Liver (tissue), 9 donors: ENCODE measurements around the gene CEP162. TPM values are rescaled to one million over a fixed set of nuclear protein-coding genes. Genes with fewer than 3 reads are reported as not detected.
"Not testable (repeated sequence)": the region's sequence is repeated elsewhere in the genome, so short reads cannot be mapped to it uniquely, and the experiment has no call there.

Experiments
- DNase-seq: peaks from one replicate; pipeline ENCODE4 v3.0.0-alpha.2; 2017; ENCODE audit warnings: low spot score
- H3K27ac ChIP-seq, 2 donors: one replicate each; pipeline ENCODE4 v1.7.0; 2013; ENCODE audit warnings: inconsistent platforms in 2 of 2, low read length in 2 of 2, control low read depth in 1 of 2, low read depth in 1 of 2, mild to moderate bottlenecking in 1 of 2
- H3K27me3 ChIP-seq, 4 donors: one replicate each; pipeline versions ENCODE4 v1.6.1 to v1.7.0; 2013; ENCODE audit warnings: low read length in 3 of 4, inconsistent platforms in 1 of 4, mild to moderate bottlenecking in 1 of 4, moderate library complexity in 1 of 4; ENCODE audit not compliant: control insufficient read depth in 4 of 4, insufficient read depth in 4 of 4
- H3K36me3 ChIP-seq, 4 donors: one replicate each; pipeline versions ENCODE4 v1.6.1 to v1.7.0; 2013; ENCODE audit warnings: low read length in 3 of 4, mild to moderate bottlenecking in 3 of 4, low read depth in 1 of 4, moderate library complexity in 1 of 4; ENCODE audit not compliant: control insufficient read depth in 4 of 4, insufficient read depth in 3 of 4
- H3K4me1 ChIP-seq, 4 donors: one replicate each; pipeline versions ENCODE4 v1.6.1 to v1.7.0; 2013; ENCODE audit warnings: low read length in 3 of 4, mild to moderate bottlenecking in 3 of 4, moderate library complexity in 1 of 4; ENCODE audit not compliant: control insufficient read depth in 4 of 4, insufficient read depth in 4 of 4
- H3K4me3 ChIP-seq, 3 donors: one replicate each; pipeline versions ENCODE4 v1.6.1 to v1.7.0; 2013; ENCODE audit warnings: low read length in 3 of 3, control low read depth in 1 of 3, low read depth in 1 of 3, mild to moderate bottlenecking in 1 of 3
- H3K9ac ChIP-seq, 2 donors: one replicate each; pipeline ENCODE4 v1.7.0; 2013; ENCODE audit warnings: low read length in 2 of 2, mild to moderate bottlenecking in 2 of 2, moderate library complexity in 2 of 2, control low read depth in 1 of 2, low read depth in 1 of 2
- H3K9me3 ChIP-seq, 4 donors: one replicate each; pipeline versions ENCODE4 v1.6.1 to v1.7.0; 2013; ENCODE audit warnings: low read length in 3 of 4; ENCODE audit not compliant: control insufficient read depth in 4 of 4
- ATF3 ChIP-seq: IDR thresholded peaks from 2 replicates; pipeline ENCODE4 v1.6.1; 2016; ENCODE audit warnings: antibody characterized with exemption
- EGR1 ChIP-seq, 2 donors: IDR thresholded peaks; 2 replicates each; pipeline ENCODE4 v1.6.1; 2016 to 2018; ENCODE audit warnings: antibody characterized with exemption in 2 of 2, low read depth in 2 of 2
- FOXA1 ChIP-seq: IDR thresholded peaks from 2 replicates; pipeline ENCODE4 v1.6.1; 2016; ENCODE audit warnings: antibody characterized with exemption
- FOXA2 ChIP-seq: IDR thresholded peaks from 2 replicates; pipeline ENCODE4 v1.6.1; 2016; ENCODE audit warnings: antibody characterized with exemption
- GABPA ChIP-seq, 2 donors: IDR thresholded peaks in 1 of 2; conservative IDR thresholded peaks in 1 of 2; 2 replicates each; pipeline ENCODE4 v1.6.1; 2016; ENCODE audit warnings: antibody characterized with exemption in 2 of 2, mild to moderate bottlenecking in 1 of 2, moderate library complexity in 1 of 2
- HNF4A ChIP-seq, 2 donors: conservative IDR thresholded peaks; 2 replicates each; pipeline ENCODE4 v1.6.1; 2016; ENCODE audit warnings: antibody characterized with exemption in 2 of 2, mild to moderate bottlenecking in 2 of 2
- HNF4G ChIP-seq: IDR thresholded peaks from 2 replicates; pipeline ENCODE4 v1.6.1; 2016; ENCODE audit warnings: antibody characterized with exemption
- JUND ChIP-seq, 2 donors: IDR thresholded peaks; 2 replicates each; pipeline ENCODE4 v1.6.1; 2016; ENCODE audit warnings: antibody characterized with exemption in 2 of 2
- NR2F2 ChIP-seq: IDR thresholded peaks from 2 replicates; pipeline ENCODE4 v1.6.1; 2016; ENCODE audit warnings: antibody characterized with exemption
- RAD21 ChIP-seq, 2 donors: IDR thresholded peaks; 2 replicates each; pipeline ENCODE4 v1.6.1; 2016; ENCODE audit warnings: antibody characterized with exemption in 2 of 2, mild to moderate bottlenecking in 2 of 2
- REST ChIP-seq: IDR thresholded peaks from 2 replicates; pipeline ENCODE4 v1.6.1; 2016; ENCODE audit warnings: antibody characterized with exemption, mild to moderate bottlenecking
- RXRA ChIP-seq, 2 donors: IDR thresholded peaks; 2 replicates each; pipeline ENCODE4 v1.6.1; 2017 to 2018; ENCODE audit warnings: antibody characterized with exemption in 2 of 2, mild to moderate bottlenecking in 1 of 2
- SP1 ChIP-seq: IDR thresholded peaks from 2 replicates; pipeline ENCODE4 v1.6.1; 2018; ENCODE audit warnings: antibody characterized with exemption, mild to moderate bottlenecking
- TAF1 ChIP-seq: conservative IDR thresholded peaks from 2 replicates; pipeline ENCODE4 v1.6.1; 2016; ENCODE audit warnings: antibody characterized with exemption, mild to moderate bottlenecking
- YY1 ChIP-seq: IDR thresholded peaks from 2 replicates; pipeline ENCODE4 v1.6.1; 2016; ENCODE audit warnings: antibody characterized with exemption, mild to moderate bottlenecking
- WGBS: extraction: QIAGEN DNeasy Blood & Tissue Kit; methylation state at CpG from one replicate; pipeline ENCODE4 v1.1.7; 2013; 5-methylcytosine and 5-hydroxymethylcytosine counted together
- polyA plus RNA-seq, 2 donors: library from polyadenylated mRNA; stranded (reverse) in 1 of 2; unstranded in 1 of 2; fragments of 200-250 nt in 1 of 2; fragments of >200 nt in 1 of 2; fragmentation: Nextera tagmentation in 1 of 2; extraction: Ambion mirVana in 1 of 2; gene quantifications; one replicate each; pipeline versions ENCODE4 v1.2.1 to v1.2.3, GENCODE V29; 2013 to 2015
- total RNA-seq, 2 donors: library from RNA; depleted of rRNA; stranded (reverse); fragments of >200 nt; gene quantifications; one replicate each; pipeline ENCODE4 v1.2.3, GENCODE V29; 2014
- TF ChIP-seq, protein P1 (sequence below): IDR thresholded peaks from 2 replicates; pipeline ENCODE4 v1.6.1; 2016; ENCODE audit warnings: antibody characterized with exemption
- TF ChIP-seq, protein P2 (sequence below): fragments of 150-350 bp; IDR thresholded peaks from 2 replicates; pipeline ENCODE4 v1.5.1; 2017; ENCODE audit warnings: improper control_type of control experiment, low read depth, low read length; ENCODE audit not compliant: missing input control
- TF ChIP-seq, protein P3 (sequence below): IDR thresholded peaks from 2 replicates; pipeline ENCODE4 v1.6.1; 2016; ENCODE audit warnings: antibody characterized with exemption
- donor health status: healthy.
- donor health status: healthy.
- donor health status: healthy.
- donor health status: healthy.
- donor health status: healthy.

The CEP162 gene
- total and polyA plus RNA-seq, 4 donors: 0.87 to 4.4 (median 2.6) TPM

- H3K36me3 ChIP-seq: no peaks in the 10 kb centered on the region
These were observed 61.0 kb downstream of the CEP162 start for GRCh38 chr6:84166395-84166794.

DNA sequence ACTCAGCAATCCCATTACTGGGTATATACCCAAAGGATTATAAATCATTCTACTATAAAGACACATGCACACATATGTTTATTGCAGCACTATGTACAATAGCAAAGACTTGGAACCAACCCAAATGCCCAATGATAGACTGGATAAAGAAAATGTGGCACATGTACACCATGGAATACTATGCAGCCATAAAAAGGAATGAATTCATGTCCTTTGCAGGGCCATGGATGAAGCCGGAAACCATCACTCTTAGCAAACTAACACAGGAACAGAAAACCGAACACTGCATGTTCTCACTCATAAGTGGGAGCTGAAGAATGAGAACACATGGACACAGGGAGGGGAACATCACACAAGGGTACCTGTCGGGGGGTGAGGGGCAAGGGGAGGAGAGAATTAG is 63.1 kb downstream of the CEP162 start:
- H3K4me3 ChIP-seq, DNase-seq, H3K9ac ChIP-seq, H3K27me3 ChIP-seq, H3K27ac ChIP-seq, H3K4me1 ChIP-seq, H3K9me3 ChIP-seq, H3K36me3 ChIP-seq: not testable (repeated sequence)
- WGBS: 98% methylated on average over 3 of the region's 3 CpGs

More at GRCh38 chr6:84166395-84166794, 61.0 kb downstream of the CEP162 start:
- Histone ChIP-seq H3K4me3 (no peak overlapping the region), H3K9me3 (no peaks in the 10 kb centered on the region), H3K27me3 (no peaks in the 10 kb centered on the region), H3K27ac (no peak overlapping the region), H3K9ac (no peak overlapping the region), H3K4me1 (no peaks in the 10 kb centered on the region)
- no peak for DNase-seq
- TF ChIP-seq RXRA (IDR thresholded peaks at IDR 0.05) (no peak), YY1 (no peak), HNF4G (no peak), NR2F2 (no peak), REST (no peak), TAF1 (no peak), JUND (IDR thresholded peaks at IDR 0.05) (no peak), SP1 (no peak), GABPA (IDR thresholded peaks at IDR 0.05 in 1 of 2, conservative IDR thresholded peaks at IDR 0.05 in 1 of 2) (no peak), FOXA1 (no peak), FOXA2 (no peak), RAD21 (IDR thresholded peaks at IDR 0.05) (no peak), EGR1 (IDR thresholded peaks at IDR 0.05; ENCODE audit: low read depth in 2 of 2) (no peak), ATF3 (no peak), HNF4A (conservative IDR thresholded peaks at IDR 0.05) (no peak)
- TF ChIP-seq, protein P1, sequence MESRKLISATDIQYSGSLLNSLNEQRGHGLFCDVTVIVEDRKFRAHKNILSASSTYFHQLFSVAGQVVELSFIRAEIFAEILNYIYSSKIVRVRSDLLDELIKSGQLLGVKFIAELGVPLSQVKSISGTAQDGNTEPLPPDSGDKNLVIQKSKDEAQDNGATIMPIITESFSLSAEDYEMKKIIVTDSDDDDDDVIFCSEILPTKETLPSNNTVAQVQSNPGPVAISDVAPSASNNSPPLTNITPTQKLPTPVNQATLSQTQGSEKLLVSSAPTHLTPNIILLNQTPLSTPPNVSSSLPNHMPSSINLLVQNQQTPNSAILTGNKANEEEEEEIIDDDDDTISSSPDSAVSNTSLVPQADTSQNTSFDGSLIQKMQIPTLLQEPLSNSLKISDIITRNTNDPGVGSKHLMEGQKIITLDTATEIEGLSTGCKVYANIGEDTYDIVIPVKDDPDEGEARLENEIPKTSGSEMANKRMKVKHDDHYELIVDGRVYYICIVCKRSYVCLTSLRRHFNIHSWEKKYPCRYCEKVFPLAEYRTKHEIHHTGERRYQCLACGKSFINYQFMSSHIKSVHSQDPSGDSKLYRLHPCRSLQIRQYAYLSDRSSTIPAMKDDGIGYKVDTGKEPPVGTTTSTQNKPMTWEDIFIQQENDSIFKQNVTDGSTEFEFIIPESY: no peak
- TF ChIP-seq, protein P2, sequence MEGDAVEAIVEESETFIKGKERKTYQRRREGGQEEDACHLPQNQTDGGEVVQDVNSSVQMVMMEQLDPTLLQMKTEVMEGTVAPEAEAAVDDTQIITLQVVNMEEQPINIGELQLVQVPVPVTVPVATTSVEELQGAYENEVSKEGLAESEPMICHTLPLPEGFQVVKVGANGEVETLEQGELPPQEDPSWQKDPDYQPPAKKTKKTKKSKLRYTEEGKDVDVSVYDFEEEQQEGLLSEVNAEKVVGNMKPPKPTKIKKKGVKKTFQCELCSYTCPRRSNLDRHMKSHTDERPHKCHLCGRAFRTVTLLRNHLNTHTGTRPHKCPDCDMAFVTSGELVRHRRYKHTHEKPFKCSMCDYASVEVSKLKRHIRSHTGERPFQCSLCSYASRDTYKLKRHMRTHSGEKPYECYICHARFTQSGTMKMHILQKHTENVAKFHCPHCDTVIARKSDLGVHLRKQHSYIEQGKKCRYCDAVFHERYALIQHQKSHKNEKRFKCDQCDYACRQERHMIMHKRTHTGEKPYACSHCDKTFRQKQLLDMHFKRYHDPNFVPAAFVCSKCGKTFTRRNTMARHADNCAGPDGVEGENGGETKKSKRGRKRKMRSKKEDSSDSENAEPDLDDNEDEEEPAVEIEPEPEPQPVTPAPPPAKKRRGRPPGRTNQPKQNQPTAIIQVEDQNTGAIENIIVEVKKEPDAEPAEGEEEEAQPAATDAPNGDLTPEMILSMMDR: no peak
- TF ChIP-seq, protein P3, sequence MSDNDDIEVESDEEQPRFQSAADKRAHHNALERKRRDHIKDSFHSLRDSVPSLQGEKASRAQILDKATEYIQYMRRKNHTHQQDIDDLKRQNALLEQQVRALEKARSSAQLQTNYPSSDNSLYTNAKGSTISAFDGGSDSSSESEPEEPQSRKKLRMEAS: no peak
